Fibroblast of lung (primary cell): ENCODE data around the gene C5AR1. TPM values are rescaled to one million over a fixed set of nuclear protein-coding genes. Genes with fewer than 3 reads are reported as not detected.
"Not testable (repeated sequence)": the region's sequence is repeated elsewhere in the genome, so short reads cannot be mapped to it uniquely, and the experiment has no call there.

Source experiments
- DNase-seq, 2 donors: peaks; one replicate each; pipeline versions ENCODE4 v3.0.0 to v3.0.0-alpha.2; 2010; ENCODE audit warnings: low read depth in 2 of 2
- H2AFZ ChIP-seq: 2 replicates; pipeline ENCODE4 v1.5.1; 2012; ENCODE audit warnings: low read length, control low read depth, inconsistent platforms
- H3K27ac ChIP-seq: 2 replicates; pipeline ENCODE4 v1.5.1; 2011; ENCODE audit warnings: low read length, control low read depth; ENCODE audit not compliant: insufficient read depth
- H3K27me3 ChIP-seq: 2 replicates; pipeline ENCODE4 v1.5.1; 2011; ENCODE audit warnings: mild to moderate bottlenecking, low read length; ENCODE audit not compliant: control insufficient read depth, insufficient read depth
- H3K36me3 ChIP-seq: 2 replicates; pipeline ENCODE4 v1.5.1; 2011; ENCODE audit warnings: low read length; ENCODE audit not compliant: control insufficient read depth, insufficient read depth
- H3K4me1 ChIP-seq: 2 replicates; pipeline ENCODE4 v1.5.1; 2011; ENCODE audit warnings: low read length; ENCODE audit not compliant: control insufficient read depth, insufficient read depth; ENCODE audit errors: extremely low read depth
- H3K4me2 ChIP-seq: 2 replicates; pipeline ENCODE4 v1.5.1; 2011; ENCODE audit warnings: low read length, control low read depth; ENCODE audit not compliant: insufficient read depth; ENCODE audit errors: extremely low read depth
- H3K4me3 ChIP-seq, 4 experiments: fragments of 200-600 bp in 1 of 4; sonication (generic) in 1 of 4; replicated peaks in 1 of 4; 2 replicates each; pipeline ENCODE4 v1.5.1; 2011 to 2016; ENCODE audit warnings: low read length in 4 of 4, low read depth in 3 of 4, mild to moderate bottlenecking in 3 of 4, control low read depth in 2 of 4, inconsistent platforms in 1 of 4, mixed read lengths in 1 of 4; ENCODE audit not compliant: insufficient read depth in 1 of 4; ENCODE audit errors: control extremely low read depth in 1 of 4
- H3K79me2 ChIP-seq: 2 replicates; pipeline ENCODE4 v1.5.1; 2012; ENCODE audit warnings: mild to moderate bottlenecking, low read length, inconsistent platforms; ENCODE audit not compliant: control insufficient read depth, insufficient read depth
- H3K9ac ChIP-seq: 2 replicates; pipeline ENCODE4 v1.5.1; 2011; ENCODE audit warnings: mild to moderate bottlenecking, low read length, control low read depth; ENCODE audit not compliant: insufficient read depth
- H3K9me3 ChIP-seq: 2 replicates; pipeline ENCODE4 v1.5.1; 2012; ENCODE audit warnings: low read depth, low read length; ENCODE audit not compliant: control insufficient read depth, insufficient read depth
- H4K20me1 ChIP-seq: 2 replicates; pipeline ENCODE4 v1.5.1; 2011; ENCODE audit warnings: low read length; ENCODE audit not compliant: control insufficient read depth, insufficient read depth; ENCODE audit errors: extremely low read depth
- CTCF ChIP-seq, 2 donors: IDR thresholded peaks in 1 of 2; conservative IDR thresholded peaks in 1 of 2; 1 replicate in 1 of 2; 2 replicates in 1 of 2; pipeline ENCODE4 v1.5.1; 2011 to 2012; ENCODE audit warnings: low read length in 2 of 2, control low read depth in 1 of 2, inconsistent platforms in 1 of 2, low read depth in 1 of 2, mild to moderate bottlenecking in 1 of 2
- EZH2 ChIP-seq: IDR thresholded peaks from 2 replicates; pipeline ENCODE4 v1.5.1; 2012; ENCODE audit warnings: low read length, control low read depth, mild to moderate bottlenecking; ENCODE audit errors: missing control alignments
- polyA plus RNA-seq, 2 donors: library from polyadenylated mRNA; depleted of rRNA in 1 of 2; stranded (reverse) in 1 of 2; unstranded in 1 of 2; fragments of >200 nt; gene quantifications; 2 replicates each; pipeline ENCODE4 v1.2.1, GENCODE V29; 2011 to 2012; ENCODE audit warnings: missing spikeins in 1 of 2
- total RNA-seq: library from RNA; depleted of rRNA; stranded (reverse); fragments of >200 nt; gene quantifications from 2 replicates; pipeline ENCODE4 v1.2.1, GENCODE V29; 2014

The C5AR1 gene
- total and polyA plus RNA-seq, 2 donors (not counting 1 experiment from before 2014, with no cell fraction given): 0.33 to 0.81 TPM

GRCh38 chr19:47343194-47343802 is 33.6 kb downstream of the C5AR1 start:
- no peaks in the 10 kb centered on the region for H3K79me2 ChIP-seq
- H2AFZ ChIP-seq: no peak overlapping the region
- H3K4me1 ChIP-seq: no peaks in the 10 kb centered on the region
- H3K4me2 ChIP-seq: no peak overlapping the region
- no peaks in the 10 kb centered on the region for H4K20me1 ChIP-seq
- H3K27me3 ChIP-seq: no peaks in the 10 kb centered on the region
- no peaks in the 10 kb centered on the region for H3K9me3 ChIP-seq
- no peaks in the 10 kb centered on the region for H3K36me3 ChIP-seq
- DNase-seq: no peak
- TF ChIP-seq EZH2 (no peak), CTCF (conservative IDR thresholded peaks at IDR 0.05 in 1 of 2, IDR thresholded peaks at IDR 0.05 in 1 of 2; ENCODE audit: low read depth in 1 of 2, low read length in 2 of 2) (no peak)
- no peak overlapping the region for H3K4me3 ChIP-seq
- H3K9ac ChIP-seq: no peak overlapping the region
- H3K27ac ChIP-seq: no peak overlapping the region

DNA sequence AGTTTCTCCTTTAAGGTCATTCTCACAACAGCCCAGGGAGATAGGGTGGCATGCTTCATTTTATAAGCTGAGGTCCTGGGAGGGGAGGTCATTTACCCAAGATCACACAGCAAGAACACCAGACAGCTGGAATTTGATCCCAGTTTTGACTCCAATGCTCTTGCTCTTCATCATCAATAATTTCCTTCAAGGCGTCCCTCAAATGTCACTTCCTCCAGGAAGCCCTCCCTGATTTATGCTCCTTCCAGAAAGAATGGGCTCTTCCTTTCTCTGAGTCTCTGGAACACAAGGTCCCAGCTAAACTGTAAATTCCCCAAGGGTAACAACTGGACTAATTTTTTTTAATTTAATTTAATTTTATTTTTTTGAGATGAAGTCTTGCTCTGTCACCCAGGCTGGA is 34.8 kb downstream of the C5AR1 start:
- H3K27ac ChIP-seq: no peak overlapping the region
- no peaks in the 10 kb centered on the region for H3K36me3 ChIP-seq
- H3K4me3 ChIP-seq: no peak overlapping the region
- TF ChIP-seq CTCF (conservative IDR thresholded peaks at IDR 0.05 in 1 of 2, IDR thresholded peaks at IDR 0.05 in 1 of 2; ENCODE audit: low read depth in 1 of 2, low read length in 2 of 2) (no peak), EZH2 (no peak)
- no peak overlapping the region for H3K9ac ChIP-seq
- H3K27me3 ChIP-seq: no peaks in the 10 kb centered on the region
- peaks cover 1% of the 10 kb centered on the region for H3K79me2 ChIP-seq
- no peak overlapping the region for H3K4me2 ChIP-seq
- H2AFZ ChIP-seq: no peak overlapping the region
- H3K4me1 ChIP-seq: no peaks in the 10 kb centered on the region
- no peaks in the 10 kb centered on the region for H4K20me1 ChIP-seq
- no peaks in the 10 kb centered on the region for H3K9me3 ChIP-seq
- no peak for DNase-seq

DNA sequence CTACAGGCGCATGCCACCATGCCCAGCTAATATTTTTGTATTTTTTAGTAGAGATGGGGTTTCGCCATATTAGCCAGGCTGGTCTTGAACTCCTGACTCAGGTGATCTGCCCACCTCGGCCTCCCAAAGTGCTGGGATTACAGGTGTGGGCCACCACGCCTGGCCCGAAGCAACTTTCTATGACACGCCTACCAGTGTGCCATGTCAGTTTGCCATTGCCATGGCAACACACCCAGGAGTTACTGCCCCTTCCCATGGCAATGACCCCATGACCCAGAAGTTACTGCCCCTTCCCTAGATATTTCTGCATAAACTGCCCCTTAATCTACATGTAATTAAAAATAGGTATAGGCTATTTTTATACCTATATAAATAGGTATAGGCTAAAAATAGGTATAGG is 36.4 kb downstream of the C5AR1 start:
- not testable (repeated sequence) for H3K9ac ChIP-seq, H4K20me1 ChIP-seq, H2AFZ ChIP-seq, H3K4me2 ChIP-seq, H3K4me3 ChIP-seq, H3K27ac ChIP-seq, DNase-seq, H3K4me1 ChIP-seq, H3K36me3 ChIP-seq, H3K79me2 ChIP-seq, H3K9me3 ChIP-seq, H3K27me3 ChIP-seq
